Measurements from ENCODE around the gene ZFP37.
"Not testable (repeated sequence)": the region's sequence is repeated elsewhere in the genome, so short reads cannot be mapped to it uniquely, and the experiment has no call there.

DNA sequence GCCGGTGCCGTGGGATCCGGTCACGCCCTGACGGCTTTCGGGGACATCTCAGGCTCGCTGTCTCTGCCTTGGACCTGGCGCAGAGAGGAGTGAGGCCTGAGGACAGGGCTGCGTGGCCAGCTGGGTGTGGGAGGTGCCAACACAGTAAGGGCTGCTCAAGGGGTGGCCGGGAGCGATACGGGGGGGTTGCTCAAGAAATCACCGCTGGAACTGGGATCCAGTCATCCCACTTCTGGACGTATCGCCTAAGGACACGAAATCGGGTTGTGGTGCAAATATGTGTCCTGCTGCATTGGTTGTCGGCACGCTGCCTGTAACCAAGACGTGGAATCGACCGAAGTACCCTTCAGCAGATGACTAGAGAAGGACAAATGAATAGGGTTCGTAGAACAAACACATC is 33.4 kb upstream of the ZFP37 start:
- not testable (repeated sequence) for TF ChIP-seq MAFK (IDR thresholded peaks at IDR 0.05; ENCODE audit: partially characterized antibody); CEBPB (IDR thresholded peaks at IDR 0.05); JUN (IDR thresholded peaks at IDR 0.05); POLR2A (IDR thresholded peaks at IDR 0.05; ENCODE audit: low read length); RNF2 (IDR thresholded peaks at IDR 0.05; ENCODE audit: borderline replicate concordance, low read depth); ESRRA (IDR thresholded peaks at IDR 0.05; ENCODE audit: borderline replicate concordance, low read length)
- TF ChIP-seq, protein P1, sequence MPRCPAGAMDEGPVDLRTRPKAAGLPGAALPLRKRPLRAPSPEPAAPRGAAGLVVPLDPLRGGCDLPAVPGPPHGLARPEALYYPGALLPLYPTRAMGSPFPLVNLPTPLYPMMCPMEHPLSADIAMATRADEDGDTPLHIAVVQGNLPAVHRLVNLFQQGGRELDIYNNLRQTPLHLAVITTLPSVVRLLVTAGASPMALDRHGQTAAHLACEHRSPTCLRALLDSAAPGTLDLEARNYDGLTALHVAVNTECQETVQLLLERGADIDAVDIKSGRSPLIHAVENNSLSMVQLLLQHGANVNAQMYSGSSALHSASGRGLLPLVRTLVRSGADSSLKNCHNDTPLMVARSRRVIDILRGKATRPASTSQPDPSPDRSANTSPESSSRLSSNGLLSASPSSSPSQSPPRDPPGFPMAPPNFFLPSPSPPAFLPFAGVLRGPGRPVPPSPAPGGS (IDR thresholded peaks at IDR 0.05) = not testable (repeated sequence)
- TF ChIP-seq, protein P2, sequence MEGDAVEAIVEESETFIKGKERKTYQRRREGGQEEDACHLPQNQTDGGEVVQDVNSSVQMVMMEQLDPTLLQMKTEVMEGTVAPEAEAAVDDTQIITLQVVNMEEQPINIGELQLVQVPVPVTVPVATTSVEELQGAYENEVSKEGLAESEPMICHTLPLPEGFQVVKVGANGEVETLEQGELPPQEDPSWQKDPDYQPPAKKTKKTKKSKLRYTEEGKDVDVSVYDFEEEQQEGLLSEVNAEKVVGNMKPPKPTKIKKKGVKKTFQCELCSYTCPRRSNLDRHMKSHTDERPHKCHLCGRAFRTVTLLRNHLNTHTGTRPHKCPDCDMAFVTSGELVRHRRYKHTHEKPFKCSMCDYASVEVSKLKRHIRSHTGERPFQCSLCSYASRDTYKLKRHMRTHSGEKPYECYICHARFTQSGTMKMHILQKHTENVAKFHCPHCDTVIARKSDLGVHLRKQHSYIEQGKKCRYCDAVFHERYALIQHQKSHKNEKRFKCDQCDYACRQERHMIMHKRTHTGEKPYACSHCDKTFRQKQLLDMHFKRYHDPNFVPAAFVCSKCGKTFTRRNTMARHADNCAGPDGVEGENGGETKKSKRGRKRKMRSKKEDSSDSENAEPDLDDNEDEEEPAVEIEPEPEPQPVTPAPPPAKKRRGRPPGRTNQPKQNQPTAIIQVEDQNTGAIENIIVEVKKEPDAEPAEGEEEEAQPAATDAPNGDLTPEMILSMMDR (IDR thresholded peaks at IDR 0.05) = not testable (repeated sequence)
